GOT3 (cell line): ENCODE measurements around the gene CCDC195.

ENCODE experiments used
- DNase-seq: peaks from one replicate; lab custom pipeline; 2025; ENCODE audit warnings: mixed read lengths; lab: John Stamatoyannopoulos, UW

CCDC195 gene, protein sequence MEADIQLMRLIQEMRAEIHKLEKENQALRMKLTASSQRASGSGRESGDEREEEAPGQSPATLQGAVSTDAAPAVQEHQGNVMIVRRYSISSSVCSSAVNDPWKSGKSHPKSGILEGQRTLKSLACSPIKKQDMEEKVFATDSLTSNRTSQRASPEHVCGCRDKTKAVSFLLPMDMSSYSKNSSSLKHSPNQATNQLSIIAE

DNA sequence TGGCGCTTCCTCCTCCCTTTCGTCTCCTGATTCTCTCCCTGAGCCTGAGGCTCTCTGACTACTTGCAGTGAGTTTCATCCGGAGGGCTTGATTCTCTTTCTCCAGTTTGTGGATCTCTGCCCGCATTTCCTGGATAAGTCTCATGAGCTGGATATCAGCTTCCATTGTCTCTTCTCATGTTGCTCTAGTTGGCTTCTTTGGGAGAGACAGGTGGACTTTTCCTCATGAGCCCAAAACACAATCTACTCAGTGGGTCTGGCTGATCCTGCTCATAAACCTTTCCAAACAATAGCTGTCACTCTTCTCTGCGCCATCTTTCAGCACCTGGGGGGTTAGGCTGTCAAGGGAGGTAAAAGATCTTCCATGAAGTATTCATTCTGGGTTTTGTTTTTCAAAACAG lies at the start of gene CCDC195:
CCDC195 (minus strand) TSS at position 165 of the 400 bp plus-strand sequence; CDS start at position 165, 0 bp downstream.
- DNase-seq: no peak

DNA sequence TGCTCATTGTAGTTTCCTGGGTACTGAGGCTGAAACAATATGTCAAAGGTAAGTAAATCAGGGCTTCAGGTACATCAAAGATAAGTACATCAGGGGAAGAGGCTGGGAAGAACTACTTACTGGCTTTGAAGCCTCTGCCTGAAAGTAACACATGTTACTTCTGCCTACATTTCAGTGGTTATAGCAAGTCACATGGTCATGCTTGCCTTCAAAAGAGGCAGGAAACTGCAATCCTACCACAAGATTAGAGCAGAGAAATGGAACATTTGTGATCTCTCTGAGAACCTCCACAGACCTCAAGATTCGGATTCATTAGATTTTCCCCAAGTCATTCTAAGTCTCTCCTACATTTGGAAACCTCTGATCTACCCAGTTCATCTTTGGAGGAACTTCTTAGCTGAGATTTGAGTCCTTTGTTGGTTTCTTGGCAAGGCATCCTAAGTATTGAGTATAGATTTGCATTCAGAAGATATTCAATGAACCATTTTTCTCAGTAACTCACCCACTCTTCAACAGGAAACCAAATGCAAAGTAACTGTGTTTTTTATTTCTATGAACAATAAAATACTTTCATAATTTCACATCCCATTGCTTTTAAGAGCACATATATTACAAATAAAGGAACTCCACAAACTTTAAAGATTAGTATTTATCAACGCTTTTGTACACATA lies 48.5 kb upstream of the CCDC195 start:
- no peak for DNase-seq

DNA sequence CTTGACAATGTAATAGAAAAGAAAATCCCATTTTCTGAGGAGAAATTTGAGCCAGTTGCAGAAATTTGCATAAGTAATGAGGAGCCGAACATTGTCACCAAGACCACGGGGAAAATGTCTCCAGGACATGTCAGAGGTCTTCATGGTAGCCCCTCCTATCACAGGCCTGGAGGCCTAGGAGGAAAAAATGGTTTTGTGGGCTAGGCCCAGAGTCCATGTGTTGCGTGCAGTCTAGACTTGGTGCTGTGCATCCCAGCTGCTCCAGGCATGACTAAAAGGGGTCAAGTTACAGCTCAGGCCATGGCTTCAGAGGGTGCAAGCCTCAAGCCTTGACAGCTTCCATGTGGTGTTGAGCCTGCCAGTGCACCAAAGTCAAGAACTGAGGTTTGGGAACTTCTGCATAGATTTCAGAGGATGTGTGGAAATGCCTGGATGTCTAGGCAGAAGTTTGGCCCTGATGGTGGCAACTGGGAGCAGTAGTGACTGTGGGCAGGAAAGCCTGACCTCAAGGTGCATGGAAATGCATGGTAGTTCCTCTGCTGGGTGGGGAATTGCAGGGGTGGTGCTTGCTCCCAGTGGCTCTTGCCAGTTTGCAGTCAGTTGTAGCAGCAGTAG lies 41.9 kb upstream of the CCDC195 start:
- no peak for DNase-seq

- peak; percentile 10 for DNase-seq
Measured at GRCh38 chr2:224753743-224754540, 37.8 kb upstream of the CCDC195 start.

DNA sequence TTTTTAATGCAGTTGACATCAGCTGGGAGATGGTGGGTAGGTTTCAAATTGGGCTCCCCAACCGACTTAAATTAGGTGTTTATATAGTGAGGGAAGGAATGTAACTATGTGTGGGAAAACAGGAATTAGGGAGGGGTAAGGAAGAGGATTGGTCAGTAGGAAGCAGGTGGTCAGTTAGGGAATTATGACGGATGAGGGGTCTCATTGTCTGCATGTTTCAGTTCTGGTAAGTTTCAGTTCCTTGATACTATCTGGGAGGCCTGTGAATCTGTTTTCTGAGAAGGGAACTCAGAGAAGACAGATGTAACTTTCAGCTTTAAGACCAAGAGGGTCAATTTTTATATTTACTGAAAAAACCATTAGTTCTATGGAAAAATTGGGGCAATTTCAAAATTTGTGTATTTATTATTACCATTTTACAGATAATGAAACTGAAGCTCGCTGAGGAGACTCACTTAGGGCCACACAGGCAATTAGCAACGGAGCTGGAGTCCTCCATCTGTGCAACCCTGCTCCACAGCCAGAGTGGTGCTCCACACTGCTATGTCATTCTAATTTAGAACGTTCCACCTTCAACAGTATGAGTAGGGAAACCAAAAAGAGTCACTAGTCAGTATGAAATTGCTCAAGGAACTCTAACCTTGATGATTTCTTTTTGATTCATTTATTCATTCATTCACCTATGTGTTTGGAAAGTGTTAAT lies 36.0 kb upstream of the CCDC195 start:
- no peak for DNase-seq

DNA sequence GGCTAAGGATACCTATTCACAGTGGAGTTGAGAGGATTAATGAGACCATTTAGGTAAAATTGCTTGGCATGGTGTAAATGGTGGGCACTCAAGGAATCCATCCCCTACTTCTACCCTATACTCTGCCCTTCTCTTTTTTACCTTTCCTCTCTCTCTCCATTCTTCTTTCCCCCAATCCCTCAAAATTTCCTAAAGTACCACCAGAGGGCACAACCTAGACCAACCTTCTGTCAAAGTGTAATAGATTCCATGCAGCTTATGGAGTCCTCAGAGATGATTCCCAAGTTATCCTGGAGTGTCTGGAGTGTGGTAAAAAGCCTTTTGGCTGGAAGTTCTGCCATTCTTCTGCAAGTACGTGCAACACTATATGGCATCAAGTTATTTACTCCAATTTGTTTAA lies 33.0 kb upstream of the CCDC195 start:
- DNase-seq: no peak

- DNase-seq: no peak
Measured at GRCh38 chr2:224747765-224748164, 31.6 kb upstream of the CCDC195 start.

- DNase-seq: no peak
Measured at GRCh38 chr2:224736227-224736626, 20.1 kb upstream of the CCDC195 start.

DNA sequence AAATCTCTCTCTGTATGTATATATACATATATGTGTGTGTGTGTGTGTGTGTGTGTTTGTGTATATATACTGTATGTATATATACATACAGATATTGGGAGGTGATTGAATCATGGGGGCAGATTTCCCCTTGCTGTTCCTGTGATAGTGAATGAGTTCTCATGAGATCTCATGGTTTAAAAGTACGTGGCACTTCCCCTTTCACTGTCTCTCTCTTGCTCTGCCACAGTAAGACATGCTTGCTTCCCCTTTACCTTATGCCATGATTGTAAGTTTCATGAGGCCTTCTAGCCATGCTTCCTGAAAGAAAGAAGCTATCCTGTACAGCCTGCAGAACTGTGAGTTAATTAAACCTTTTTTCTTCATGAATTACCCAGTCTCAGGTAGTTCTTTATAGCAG lies 18.8 kb upstream of the CCDC195 start:
- DNase-seq: no peak

DNA sequence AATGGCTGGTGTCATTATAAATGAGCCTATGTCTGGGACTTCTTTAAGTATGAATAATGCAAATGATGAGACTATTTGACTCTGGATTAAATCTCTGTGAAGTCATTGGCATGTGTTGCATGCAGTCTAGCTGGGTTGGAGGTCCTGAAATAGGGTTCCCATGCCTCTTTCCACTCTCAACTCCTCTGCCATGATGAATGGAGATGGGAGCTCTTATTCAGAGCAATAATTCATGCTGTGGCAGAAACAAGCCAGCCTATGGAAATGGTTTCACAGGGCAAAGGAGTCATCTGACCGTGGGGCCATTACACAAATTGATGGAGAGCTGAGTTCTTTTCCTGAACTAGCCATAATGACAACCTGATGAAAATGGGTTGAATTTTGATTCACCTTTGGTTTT lies 15.5 kb upstream of the CCDC195 start:
- no peak for DNase-seq

DNA sequence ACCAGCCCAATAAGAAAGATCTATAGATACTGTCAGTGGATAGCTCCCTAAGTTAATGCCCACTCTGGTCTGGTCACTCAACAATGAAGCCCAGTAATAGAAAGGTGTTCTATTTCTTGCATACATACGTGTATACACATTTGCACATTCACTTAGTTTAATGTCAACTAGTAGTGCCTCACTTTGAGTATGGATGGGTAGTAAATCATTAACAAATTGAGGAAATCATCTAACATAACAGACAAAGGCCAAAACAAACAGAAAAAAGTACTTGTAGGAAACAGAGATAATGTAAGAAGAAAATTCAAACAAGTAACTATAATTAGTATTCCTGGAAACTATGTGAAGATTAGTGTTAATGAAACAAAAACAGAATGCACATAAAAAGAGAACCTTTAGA lies 13.3 kb upstream of the CCDC195 start:
- no peak for DNase-seq

DNA sequence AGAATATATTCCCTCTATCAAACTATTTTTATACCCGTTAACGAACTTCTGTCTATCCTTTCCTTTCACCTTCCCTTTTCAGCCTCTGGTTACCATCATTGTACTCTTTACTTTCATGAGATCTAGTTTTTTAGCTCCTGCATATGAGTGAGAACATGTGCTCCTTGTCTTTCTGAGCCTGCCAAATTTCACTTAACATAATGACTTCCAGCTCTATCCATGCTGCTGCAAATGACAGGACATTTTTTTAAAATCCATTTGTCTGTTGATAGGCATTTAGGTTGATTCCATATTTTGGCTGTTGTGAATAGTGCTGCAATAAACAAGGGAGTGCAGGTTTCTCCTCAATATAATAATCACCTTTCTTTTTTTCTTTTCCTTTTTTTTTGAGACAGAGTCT lies 8.2 kb upstream of the CCDC195 start:
- DNase-seq: no peak

DNA sequence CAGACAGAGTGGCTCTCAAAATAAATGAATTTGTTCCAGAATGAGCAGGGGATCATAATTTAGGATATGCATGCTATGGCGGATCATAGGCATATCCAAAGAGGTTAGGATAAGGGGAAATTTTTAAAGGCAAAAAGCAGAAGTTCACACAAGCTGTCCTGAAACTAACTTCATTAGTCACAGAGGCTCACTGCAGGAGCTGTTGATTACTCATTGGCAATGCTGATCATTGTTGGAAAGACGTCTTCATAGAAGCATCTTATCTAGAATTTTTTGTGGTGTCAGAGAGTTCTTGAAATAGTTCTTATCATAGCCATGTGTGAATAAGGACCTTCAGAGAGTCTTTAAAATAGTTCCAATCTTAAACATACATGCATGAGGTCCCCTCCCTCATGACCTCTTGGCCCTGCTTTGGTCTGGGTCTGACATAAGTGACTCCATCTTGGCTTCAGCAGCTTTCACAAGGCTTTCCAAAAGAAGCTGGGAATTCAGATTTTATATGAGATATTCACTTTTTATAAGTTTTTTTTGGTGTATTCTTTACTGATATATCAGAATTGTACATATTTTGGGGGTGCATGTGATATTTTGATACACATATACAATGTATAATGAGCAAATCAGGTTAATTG lies 7.5 kb upstream of the CCDC195 start:
- no peak for DNase-seq

- DNase-seq: no peak
Measured at GRCh38 chr2:224722770-224723169, 6.6 kb upstream of the CCDC195 start.

GRCh38 chr2:224722250-224722649 lies 6.1 kb upstream of the CCDC195 start:
- DNase-seq: no peak

GRCh38 chr2:224716921-224717320 lies 756 bp upstream of the CCDC195 start:
- no peak for DNase-seq

GRCh38 chr2:224711859-224712665 lies 4.1 kb downstream of the CCDC195 start:
- no peak for DNase-seq

- no peak for DNase-seq
Measured at GRCh38 chr2:224711381-224711780, 4.8 kb downstream of the CCDC195 start.

- no peak for DNase-seq
Measured at GRCh38 chr2:224709301-224709700, 6.9 kb downstream of the CCDC195 start.

DNA sequence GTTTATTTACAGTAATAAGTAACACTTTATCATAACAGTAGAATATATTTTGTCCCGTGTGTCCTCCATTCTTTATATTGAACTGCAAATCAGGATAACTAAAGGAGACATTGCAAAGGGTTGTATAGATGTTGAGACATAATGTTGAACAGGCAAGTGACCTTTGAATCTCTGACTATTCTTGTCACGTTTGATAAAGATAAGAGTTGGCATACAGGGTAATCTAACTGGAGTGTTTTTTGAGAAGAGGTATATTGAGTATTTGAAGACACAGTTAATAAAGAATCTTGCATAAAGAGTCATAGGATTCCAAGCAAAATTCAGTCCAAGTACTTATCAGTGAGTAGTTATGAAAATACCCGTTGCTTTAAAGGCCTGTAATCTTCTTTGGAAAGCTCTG lies 21.7 kb downstream of the CCDC195 start:
- no peak for DNase-seq

DNA sequence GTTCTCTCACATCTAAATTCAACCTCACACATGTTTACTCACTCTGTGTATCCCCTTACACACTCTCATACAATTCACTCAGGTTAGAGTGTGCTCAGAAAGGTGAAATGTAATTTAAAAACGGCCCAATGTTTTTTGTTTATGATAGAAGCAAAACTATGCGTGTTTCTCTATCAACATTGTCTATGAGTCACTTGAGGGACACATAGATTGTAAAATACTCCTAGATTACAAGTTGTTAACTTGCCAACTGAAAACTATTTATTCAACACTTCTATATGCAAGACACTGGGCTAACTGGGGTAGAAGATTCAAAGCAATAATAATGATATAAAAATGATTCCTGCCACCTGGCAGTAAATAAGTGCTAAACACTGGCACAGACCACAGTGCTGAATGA lies 24.6 kb downstream of the CCDC195 start:
- no peak for DNase-seq
